ENCODE measurements around the gene NECTIN1.

DNA sequence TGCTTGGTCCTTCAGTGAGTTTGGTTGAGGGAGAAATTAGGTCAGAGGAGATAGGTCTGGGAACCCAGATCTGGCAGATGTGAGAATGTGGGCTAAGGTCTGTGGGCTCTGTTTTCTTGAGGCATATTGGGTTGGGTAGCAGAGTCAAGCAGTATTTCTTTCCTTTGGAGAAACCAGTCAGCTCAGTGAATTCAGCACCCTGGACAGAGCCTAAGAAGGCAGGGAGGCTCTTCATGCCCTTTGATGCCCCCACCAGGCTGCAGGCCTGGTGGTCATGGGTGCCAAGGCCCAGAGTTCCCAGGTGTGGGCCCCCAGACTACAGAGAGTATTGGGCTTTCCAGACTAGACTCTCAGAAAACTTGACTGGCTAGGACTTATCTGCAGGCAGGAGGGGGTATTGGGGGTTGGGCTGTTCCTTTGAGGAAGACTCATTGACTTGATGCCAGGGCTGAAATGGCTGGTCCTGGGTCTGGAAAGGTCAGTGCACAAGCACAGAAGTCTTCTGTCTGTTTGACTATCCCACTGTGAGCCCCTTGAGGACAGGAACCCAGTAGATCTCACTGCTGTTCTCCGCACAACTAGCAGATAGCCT is 45.3 kb upstream of the NECTIN1 start:
- TF ChIP-seq, protein P1, sequence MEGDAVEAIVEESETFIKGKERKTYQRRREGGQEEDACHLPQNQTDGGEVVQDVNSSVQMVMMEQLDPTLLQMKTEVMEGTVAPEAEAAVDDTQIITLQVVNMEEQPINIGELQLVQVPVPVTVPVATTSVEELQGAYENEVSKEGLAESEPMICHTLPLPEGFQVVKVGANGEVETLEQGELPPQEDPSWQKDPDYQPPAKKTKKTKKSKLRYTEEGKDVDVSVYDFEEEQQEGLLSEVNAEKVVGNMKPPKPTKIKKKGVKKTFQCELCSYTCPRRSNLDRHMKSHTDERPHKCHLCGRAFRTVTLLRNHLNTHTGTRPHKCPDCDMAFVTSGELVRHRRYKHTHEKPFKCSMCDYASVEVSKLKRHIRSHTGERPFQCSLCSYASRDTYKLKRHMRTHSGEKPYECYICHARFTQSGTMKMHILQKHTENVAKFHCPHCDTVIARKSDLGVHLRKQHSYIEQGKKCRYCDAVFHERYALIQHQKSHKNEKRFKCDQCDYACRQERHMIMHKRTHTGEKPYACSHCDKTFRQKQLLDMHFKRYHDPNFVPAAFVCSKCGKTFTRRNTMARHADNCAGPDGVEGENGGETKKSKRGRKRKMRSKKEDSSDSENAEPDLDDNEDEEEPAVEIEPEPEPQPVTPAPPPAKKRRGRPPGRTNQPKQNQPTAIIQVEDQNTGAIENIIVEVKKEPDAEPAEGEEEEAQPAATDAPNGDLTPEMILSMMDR (IDR thresholded peaks at IDR 0.05): no peak
- TF ChIP-seq POLR2AphosphoS5 (IDR thresholded peaks at IDR 0.05; ENCODE audit: insufficient read depth in 1 of 2, low read depth in 1 of 2): no peak
- no peak for TF ChIP-seq POLR2A (IDR thresholded peaks at IDR 0.05)
